CD4-positive, alpha-beta T cell treated with Interferon alpha-2 for 1 hour (primary cell): Measurements from ENCODE around the gene RTN4.

Experiments
- DNase-seq, 2 donors: peaks; one replicate each; pipeline ENCODE4 v3.0.0-alpha.2; 2020 to 2022

The RTN4 gene

GRCh38 chr2:54946220-54946805, 103.9 kb downstream of the RTN4 start:
- no peak for DNase-seq

- no peak for DNase-seq
Measured at GRCh38 chr2:54945391-54946219, 104.6 kb downstream of the RTN4 start.

GRCh38 chr2:54944724-54945326, 105.4 kb downstream of the RTN4 start:
- no peak for DNase-seq

- DNase-seq, result peak; percentile 19 to 61
Measured at GRCh38 chr2:54942373-54942772, 107.9 kb downstream of the RTN4 start.

GRCh38 chr2:54941248-54941984, 108.8 kb downstream of the RTN4 start:
- DNase-seq, result no peak

- DNase-seq, result no peak
Measured at GRCh38 chr2:54940723-54941122, 109.5 kb downstream of the RTN4 start.

DNA sequence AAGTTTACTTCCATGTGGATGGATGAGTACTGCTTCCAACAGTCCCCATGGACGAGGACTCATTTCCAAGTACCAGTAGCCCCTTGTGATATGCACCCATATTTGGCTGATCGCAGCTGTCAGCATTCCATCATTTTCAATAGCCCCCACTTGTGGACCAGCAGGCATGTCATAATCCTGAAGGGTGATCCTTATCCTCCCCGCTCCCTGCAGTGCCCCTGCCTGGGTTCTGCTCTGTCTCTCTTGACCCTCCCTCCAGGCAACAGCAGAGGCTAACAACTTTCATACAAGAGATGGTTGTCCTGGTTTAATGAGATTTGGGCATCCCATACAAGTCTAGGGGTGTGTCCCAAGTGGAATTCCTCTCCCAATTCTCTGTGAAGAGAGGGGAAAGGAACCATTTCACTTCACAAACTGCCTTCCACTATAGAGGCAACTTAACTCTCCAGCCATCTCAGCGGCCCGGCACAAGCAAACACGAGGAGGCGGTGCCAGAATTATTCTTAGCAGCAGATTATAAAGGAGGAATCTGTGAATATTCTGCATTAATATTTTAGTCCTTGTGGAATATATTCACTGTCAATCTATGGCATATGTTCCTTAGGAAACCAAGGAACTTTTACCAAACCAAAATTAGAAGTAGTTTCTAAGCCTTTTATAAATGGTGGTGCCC, 110.7 kb downstream of the RTN4 start:
- DNase-seq, result no peak

DNA sequence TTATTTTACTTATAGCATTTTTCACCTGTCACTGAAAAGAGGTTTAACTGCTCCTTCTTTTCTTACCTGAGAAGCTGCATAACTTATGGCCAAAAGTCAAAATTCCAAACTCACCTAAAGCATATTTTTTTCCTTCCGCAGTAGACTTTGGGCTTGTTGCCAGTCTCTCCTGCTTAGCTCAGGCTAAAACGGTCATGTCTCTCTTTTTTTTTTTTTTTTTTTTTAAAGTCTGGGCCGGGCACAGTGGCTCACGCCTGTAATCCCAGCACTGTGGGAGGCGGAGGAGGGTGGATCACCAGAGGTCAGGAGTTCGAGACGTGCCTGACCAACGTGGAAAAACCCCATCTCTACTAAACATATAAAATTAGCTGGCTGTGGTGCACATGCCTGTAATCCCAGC, 113.5 kb downstream of the RTN4 start:
- DNase-seq, result no peak

DNA sequence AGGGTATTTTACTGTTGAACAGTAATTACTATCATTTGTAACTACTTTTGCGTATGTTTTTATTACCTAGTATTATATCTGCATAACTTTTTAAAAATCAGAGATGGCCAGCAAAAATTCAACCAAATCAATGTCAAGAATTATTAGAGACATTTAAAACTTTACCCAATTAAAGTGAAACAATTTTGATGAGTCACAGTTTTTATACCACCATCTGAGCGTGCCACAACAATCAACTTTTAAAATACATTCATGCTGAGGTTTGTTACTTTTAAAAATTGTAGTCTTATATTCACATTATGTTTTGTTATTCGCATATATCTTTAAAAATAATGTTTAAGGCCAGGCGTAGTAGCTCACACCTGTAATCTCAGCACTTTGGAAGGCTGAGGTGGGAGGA, 114.9 kb downstream of the RTN4 start:
- DNase-seq, result no peak

DNA sequence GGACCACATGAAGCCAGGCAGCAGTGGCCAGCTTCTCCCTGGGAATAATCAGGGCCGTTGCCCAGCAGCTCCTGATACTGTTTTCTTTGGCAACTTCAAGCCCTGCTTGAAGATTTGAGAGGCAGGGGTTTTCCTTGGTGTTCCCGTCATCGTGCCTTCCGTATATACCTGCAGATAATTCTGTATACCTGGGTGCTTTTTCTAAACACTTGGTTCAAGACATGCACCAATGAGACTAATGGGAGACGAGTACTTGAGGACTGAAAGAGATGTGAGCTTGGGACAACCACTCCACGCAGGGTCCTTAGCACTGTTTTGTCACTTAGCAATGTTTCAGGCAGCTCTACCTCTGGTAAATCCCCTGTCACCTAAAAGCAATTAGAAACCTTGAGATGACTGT, 118.8 kb downstream of the RTN4 start:
- DNase-seq, result no peak

DNA sequence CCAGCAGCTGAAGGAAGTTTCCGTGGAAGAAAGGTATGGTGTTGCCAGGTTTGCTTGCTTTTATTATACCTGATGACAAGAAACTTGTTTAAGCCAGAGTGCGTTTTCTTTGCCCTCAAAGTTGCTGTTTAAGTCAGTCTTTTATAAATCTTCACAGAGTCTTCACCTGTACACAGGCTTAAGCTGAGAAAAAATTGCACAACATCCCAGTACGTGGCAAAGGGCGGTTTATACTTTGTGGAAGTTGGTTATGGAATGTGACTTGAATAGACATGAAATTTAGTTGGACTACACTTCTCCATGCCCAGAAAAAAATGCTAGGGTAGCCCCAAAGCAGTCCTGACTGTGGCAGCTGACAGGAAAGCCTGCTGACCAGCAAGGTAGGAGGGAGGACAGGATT, 121.5 kb downstream of the RTN4 start:
- no peak for DNase-seq

GRCh38 chr2:54927751-54928615, 122.3 kb downstream of the RTN4 start:
- DNase-seq, result no peak

- no peak for DNase-seq
Measured at GRCh38 chr2:54927085-54927750, 123.0 kb downstream of the RTN4 start.

- DNase-seq, result no peak
Measured at GRCh38 chr2:54925022-54925421, 125.2 kb downstream of the RTN4 start.

- DNase-seq, result no peak
Measured at GRCh38 chr2:54924121-54924520, 126.1 kb downstream of the RTN4 start.
